CD14-positive monocyte (primary cell): ENCODE results near the gene PCDHGB4. TPM values are rescaled to one million over a fixed set of nuclear protein-coding genes. Genes with fewer than 3 reads are reported as not detected.

ENCODE experiments used
- DNase-seq, 3 donors: peaks; one replicate each; pipeline ENCODE4 v3.0.0-alpha.2; 2011 to 2022
- H2AFZ ChIP-seq: 2 replicates; pipeline ENCODE4 v1.6.0; 2012; ENCODE audit warnings: mild to moderate bottlenecking, low read depth, low read length, inconsistent platforms; ENCODE audit not compliant: insufficient read depth, poor library complexity, severe bottlenecking
- H3K27ac ChIP-seq, 2 donors: 1 replicate in 1 of 2; 2 replicates in 1 of 2; pipeline ENCODE4 v1.5.1; 2012 to 2013; ENCODE audit warnings: low read length in 2 of 2, control low read depth in 1 of 2, inconsistent platforms in 1 of 2, low read depth in 1 of 2, mild to moderate bottlenecking in 1 of 2
- H3K27me3 ChIP-seq, 2 donors: one replicate each; pipeline versions ENCODE4 v1.6.0 to v1.6.1; 2011 to 2013; ENCODE audit warnings: low read length in 2 of 2; ENCODE audit not compliant: control insufficient read depth in 2 of 2, insufficient read depth in 2 of 2
- H3K36me3 ChIP-seq, 2 donors: replicated peaks in 1 of 2; 1 replicate in 1 of 2; 2 replicates in 1 of 2; pipeline versions ENCODE4 v1.5.1 to v1.6.1; 2012 to 2013; ENCODE audit warnings: low read length in 2 of 2, control low read depth in 1 of 2, inconsistent platforms in 1 of 2, mild to moderate bottlenecking in 1 of 2; ENCODE audit not compliant: insufficient read depth in 2 of 2, control insufficient read depth in 1 of 2
- H3K4me1 ChIP-seq, 2 donors: 1 replicate in 1 of 2; 2 replicates in 1 of 2; pipeline versions ENCODE4 v1.5.1 to v1.6.1; 2012 to 2013; ENCODE audit warnings: low read length in 2 of 2, control low read depth in 1 of 2, inconsistent platforms in 1 of 2, mild to moderate bottlenecking in 1 of 2, moderate library complexity in 1 of 2; ENCODE audit not compliant: insufficient read depth in 2 of 2, control insufficient read depth in 1 of 2
- H3K4me2 ChIP-seq: replicated peaks from 2 replicates; pipeline ENCODE3; 2012; ENCODE audit warnings: low read length, moderate library complexity, mild to moderate bottlenecking; ENCODE audit not compliant: poor library complexity, severe bottlenecking; ENCODE audit errors: extremely low read depth
- H3K4me3 ChIP-seq, 3 experiments: fragments of 200-600 bp in 1 of 3; sonication (generic) in 1 of 3; replicated peaks in 1 of 3; 1 replicate in 2 of 3; 2 replicates in 1 of 3; pipeline ENCODE4 v1.5.1; 2011 to 2013; ENCODE audit warnings: low read length in 3 of 3, mild to moderate bottlenecking in 3 of 3, control low read depth in 2 of 3, low read depth in 2 of 3, inconsistent platforms in 1 of 3, moderate library complexity in 1 of 3
- H3K79me2 ChIP-seq: 2 replicates; pipeline ENCODE4 v1.6.0; 2012; ENCODE audit warnings: mild to moderate bottlenecking, control low read depth, inconsistent platforms, low read length, moderate library complexity; ENCODE audit not compliant: insufficient read depth
- H3K9ac ChIP-seq: 2 replicates; pipeline ENCODE4 v1.6.0; 2017; ENCODE audit warnings: low read length, mild to moderate bottlenecking; ENCODE audit not compliant: insufficient read depth, poor library complexity, severe bottlenecking
- H3K9me3 ChIP-seq, 2 donors: replicated peaks in 1 of 2; 1 replicate in 1 of 2; 2 replicates in 1 of 2; pipeline versions ENCODE4 v1.5.1 to v1.6.1; 2012 to 2013; ENCODE audit warnings: low read length in 2 of 2, control low read depth in 1 of 2; ENCODE audit not compliant: control insufficient read depth in 1 of 2, insufficient read depth in 1 of 2
- H4K20me1 ChIP-seq: 2 replicates; pipeline ENCODE4 v1.6.0; 2012; ENCODE audit warnings: mild to moderate bottlenecking, low read length, control low read depth, moderate library complexity; ENCODE audit not compliant: insufficient read depth
- H3K27ac Mint-ChIP-seq, 7 donors: one replicate each; pipeline ENCODE4 v1.8.0; 2020; ENCODE audit warnings: mild to moderate bottlenecking in 7 of 7, mixed read lengths in 7 of 7, moderate library complexity in 6 of 7, inconsistent platforms in 2 of 7
- H3K27me3 Mint-ChIP-seq, 3 donors: one replicate each; pipeline ENCODE4 v1.8.0; 2021 to 2022; ENCODE audit warnings: low read depth in 3 of 3, mild to moderate bottlenecking in 3 of 3, mixed read lengths in 3 of 3, moderate library complexity in 3 of 3, inconsistent platforms in 1 of 3
- H3K36me3 Mint-ChIP-seq, 2 donors: one replicate each; pipeline ENCODE4 v1.8.0; 2020; ENCODE audit warnings: mixed read lengths in 2 of 2, inconsistent platforms in 1 of 2, mild to moderate bottlenecking in 1 of 2
- H3K4me1 Mint-ChIP-seq: one replicate; pipeline ENCODE4 v1.8.0; 2020; ENCODE audit warnings: mild to moderate bottlenecking, mixed read lengths
- H3K4me3 Mint-ChIP-seq, 2 donors: one replicate each; pipeline ENCODE4 v1.8.0; 2020; ENCODE audit warnings: mild to moderate bottlenecking in 2 of 2, mixed read lengths in 2 of 2, moderate library complexity in 1 of 2
- H3K9me3 Mint-ChIP-seq, 7 donors: one replicate each; pipeline ENCODE4 v1.8.0; 2020 to 2022; ENCODE audit warnings: mixed read lengths in 7 of 7, mild to moderate bottlenecking in 6 of 7, moderate library complexity in 6 of 7, inconsistent platforms in 2 of 7
- CTCF ChIP-seq: fragments of 200-600 bp; IDR thresholded peaks from one replicate; pipeline ENCODE4 v1.8.0; 2022; ENCODE audit warnings: antibody characterized with exemption, mild to moderate bottlenecking
- WGBS: methylation state at CpG from one replicate; pipeline ENCODE4 v1.1.5; 2013; ENCODE audit warnings: missing lambda C conversion rate; ENCODE audit not compliant: insufficient coverage; 5-methylcytosine and 5-hydroxymethylcytosine counted together
- intact Hi-C, 2 donors: fragments of 100-400 bp; cut with micrococcal nuclease; formaldehyde crosslinking; loops; one replicate each; pipeline versions ENCODE4 v1.15.0 to v1.15.1; 2023
- polyA plus RNA-seq, 3 donors: library from polyadenylated mRNA; depleted of rRNA in 1 of 3; unstranded in 2 of 3; stranded (reverse) in 1 of 3; fragments of 300-500 nt in 2 of 3; fragments of >200 nt in 1 of 3; fragmentation: Illumina TruSeq in 2 of 3; gene quantifications; 1 replicate in 2 of 3; 2 replicates in 1 of 3; pipeline ENCODE4 v1.2.3, GENCODE V29; 2012 to 2021

PCDHGB4 gene
- polyA plus RNA-seq, 3 donors: not detected

- Histone ChIP-seq H3K27ac (no peak within 1 kb of the TSS), H3K9ac (no peak within 1 kb of the TSS), H3K9me3 (peaks cover 52 to 75% of the 10 kb centered on the region in 2 donors), H3K27me3 (peaks cover 30 to 91% of the 10 kb centered on the region in 2 donors), H3K4me3 (peak within 1 kb of the TSS in 1 of 3 experiments; percentile 19), H2AFZ (peak within 1 kb of the TSS; percentile 33), H3K4me2 (no peak within 1 kb of the TSS), H4K20me1 (no peaks in the 10 kb centered on the region), H3K36me3 (no peaks in the 10 kb centered on the region), H3K4me1 (no peaks in the 10 kb centered on the region), H3K79me2 (no peaks in the 10 kb centered on the region)
- WGBS: 15% methylated on average over 28 of the region's 29 CpGs
- peak; percentile 63 for TF ChIP-seq CTCF
- peaks cover 37 to 80% (median 62%) of the 10 kb centered on the region in 7 donors for H3K9me3 Mint-ChIP-seq
- H3K4me1 Mint-ChIP-seq: peaks cover 2% of the 10 kb centered on the region
- peaks cover 6 to 7% of the 10 kb centered on the region in 2 donors for H3K36me3 Mint-ChIP-seq
- intact Hi-C loops: no loop called here
- H3K27ac Mint-ChIP-seq: no peak within 1 kb of the TSS
- peaks cover 29 to 64% (median 60%) of the 10 kb centered on the region in 3 donors for H3K27me3 Mint-ChIP-seq
- peak within 1 kb of the TSS in 1 of 2 donors; percentile 42 for H3K4me3 Mint-ChIP-seq
- DNase-seq: no peak
Observed at GRCh38 chr5:141354900-141355469, 32.5 kb upstream of the PCDHGB4 start, which contains the start of gene PCDHGA4. TSS of gene PCDHGA4 (plus strand) at chr5:141355021. CDS start at chr5:141355108, 87 bp downstream.

- H4K20me1 ChIP-seq: no peaks in the 10 kb centered on the region
- no peak overlapping the region for H3K4me3 ChIP-seq
- peaks cover 31 to 91% of the 10 kb centered on the region in 2 donors for H3K27me3 ChIP-seq
- no peak overlapping the region for H3K9ac ChIP-seq
- no peak overlapping the region for H3K4me3 Mint-ChIP-seq
- intact Hi-C loops: no loop called here
- H2AFZ ChIP-seq: no peak overlapping the region
- peaks cover 53 to 75% of the 10 kb centered on the region in 2 donors for H3K9me3 ChIP-seq
- WGBS: 48% methylated on average over 23 of the region's 24 CpGs
- no peak for TF ChIP-seq CTCF
- peaks cover 9 to 10% of the 10 kb centered on the region in 2 donors for H3K36me3 Mint-ChIP-seq
- H3K27ac Mint-ChIP-seq: no peak overlapping the region
- no peak for DNase-seq
- H3K27me3 Mint-ChIP-seq: peaks cover 33 to 64% (median 59%) of the 10 kb centered on the region in 3 donors
- no peaks in the 10 kb centered on the region for H3K79me2 ChIP-seq
- H3K36me3 ChIP-seq: no peaks in the 10 kb centered on the region
- peaks cover 2% of the 10 kb centered on the region for H3K4me1 Mint-ChIP-seq
- no peak overlapping the region for H3K4me2 ChIP-seq
- no peak overlapping the region for H3K27ac ChIP-seq
- no peaks in the 10 kb centered on the region for H3K4me1 ChIP-seq
- H3K9me3 Mint-ChIP-seq: peaks cover 38 to 80% (median 62%) of the 10 kb centered on the region in 7 donors
Observed at GRCh38 chr5:141355641-141356040, 31.9 kb upstream of the PCDHGB4 start.
